AG09319 (cell line): ENCODE measurements around the gene DLX2.

Source experiments
- DNase-seq: peaks from one replicate; pipeline ENCODE4 v3.0.0-alpha.2; 2010; ENCODE audit warnings: low read depth; ENCODE audit errors: extremely low read depth
- CTCF ChIP-seq: IDR thresholded peaks from 2 replicates; pipeline ENCODE4 v1.5.1; 2011; ENCODE audit warnings: low read depth, mild to moderate bottlenecking, inconsistent platforms, low read length, moderate library complexity

Gene DLX2

GRCh38 chr2:172082105-172082943, 20.4 kb downstream of the DLX2 start:
- no peak for TF ChIP-seq CTCF
- no peak for DNase-seq

GRCh38 chr2:172081221-172082022, 21.3 kb downstream of the DLX2 start:
- no peak for DNase-seq
- no peak for TF ChIP-seq CTCF

GRCh38 chr2:172080641-172081220, 22.0 kb downstream of the DLX2 start:
- no peak for TF ChIP-seq CTCF
- DNase-seq = no peak

GRCh38 chr2:172079838-172080640, 22.7 kb downstream of the DLX2 start:
- DNase-seq = no peak
- TF ChIP-seq CTCF = no peak

GRCh38 chr2:172079416-172079815, 23.3 kb downstream of the DLX2 start:
- no peak for DNase-seq
- TF ChIP-seq CTCF = no peak

- no peak for DNase-seq
- no peak for TF ChIP-seq CTCF
These were observed 28.4 kb downstream of the DLX2 start for GRCh38 chr2:172074254-172074653.
